GM18505 (cell line): ENCODE measurements around the gene TMEFF1.

Experiments
- ATAC-seq: cut with Tn5 transposase; IDR thresholded peaks from one replicate; pipeline ENCODE4 v1.9.1; 2021; ENCODE audit not compliant: unreplicated experiment
- POLR2A ChIP-seq: IDR thresholded peaks from 4 replicates; pipeline ENCODE4 v1.6.1; 2011; ENCODE audit warnings: borderline replicate concordance; ENCODE audit not compliant: insufficient read depth, insufficient read length; ENCODE audit errors: extremely low read depth

The TMEFF1 gene

GRCh38 chr9:100619194-100619593, 146.2 kb downstream of the TMEFF1 start:
- no peak for TF ChIP-seq POLR2A
- no peak for ATAC-seq

GRCh38 chr9:100619665-100620064, 146.7 kb downstream of the TMEFF1 start:
- no peak for ATAC-seq
- no peak for TF ChIP-seq POLR2A

GRCh38 chr9:100623969-100624368, 151.0 kb downstream of the TMEFF1 start:
- no peak for ATAC-seq
- TF ChIP-seq POLR2A: no peak

- ATAC-seq: no peak
- TF ChIP-seq POLR2A: no peak
Measured at GRCh38 chr9:100626949-100627348, 154.0 kb downstream of the TMEFF1 start.
